B cell (primary cell): ENCODE measurements around the gene TNFRSF13B.

ENCODE experiments used
- EZH2 ChIP-seq: IDR thresholded peaks from 2 replicates; pipeline ENCODE4 v1.6.1; 2012; ENCODE audit warnings: borderline replicate concordance, low read depth, mild to moderate bottlenecking, moderate library complexity, low read length; ENCODE audit not compliant: insufficient read depth, poor library complexity, severe bottlenecking
- TF ChIP-seq, protein P1 (sequence below): fragments of 200-600 bp; IDR thresholded peaks from one replicate; pipeline ENCODE4 v1.8.0; 2022; ENCODE audit warnings: antibody characterized with exemption, mild to moderate bottlenecking

DNA sequence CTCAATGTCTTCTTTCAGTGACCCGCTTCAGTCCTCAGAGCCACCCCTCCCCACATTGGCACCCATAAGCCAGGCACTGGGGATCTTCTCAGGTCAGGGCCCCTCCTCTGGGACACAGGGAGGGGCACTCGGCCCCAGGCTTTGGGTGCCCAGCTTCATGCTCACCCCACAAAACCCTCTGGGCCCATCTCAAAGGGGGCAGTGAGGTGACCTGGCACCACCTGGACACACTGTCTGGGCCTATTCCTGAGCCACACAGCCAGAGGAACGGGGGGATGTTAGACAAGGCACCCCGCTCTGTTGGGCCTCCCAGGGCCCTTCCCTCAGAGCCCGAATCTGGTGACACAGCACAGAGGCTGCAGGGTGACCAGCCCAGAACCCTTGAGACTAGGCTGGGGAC, 36.1 kb downstream of the TNFRSF13B start:
- TF ChIP-seq, protein P1, sequence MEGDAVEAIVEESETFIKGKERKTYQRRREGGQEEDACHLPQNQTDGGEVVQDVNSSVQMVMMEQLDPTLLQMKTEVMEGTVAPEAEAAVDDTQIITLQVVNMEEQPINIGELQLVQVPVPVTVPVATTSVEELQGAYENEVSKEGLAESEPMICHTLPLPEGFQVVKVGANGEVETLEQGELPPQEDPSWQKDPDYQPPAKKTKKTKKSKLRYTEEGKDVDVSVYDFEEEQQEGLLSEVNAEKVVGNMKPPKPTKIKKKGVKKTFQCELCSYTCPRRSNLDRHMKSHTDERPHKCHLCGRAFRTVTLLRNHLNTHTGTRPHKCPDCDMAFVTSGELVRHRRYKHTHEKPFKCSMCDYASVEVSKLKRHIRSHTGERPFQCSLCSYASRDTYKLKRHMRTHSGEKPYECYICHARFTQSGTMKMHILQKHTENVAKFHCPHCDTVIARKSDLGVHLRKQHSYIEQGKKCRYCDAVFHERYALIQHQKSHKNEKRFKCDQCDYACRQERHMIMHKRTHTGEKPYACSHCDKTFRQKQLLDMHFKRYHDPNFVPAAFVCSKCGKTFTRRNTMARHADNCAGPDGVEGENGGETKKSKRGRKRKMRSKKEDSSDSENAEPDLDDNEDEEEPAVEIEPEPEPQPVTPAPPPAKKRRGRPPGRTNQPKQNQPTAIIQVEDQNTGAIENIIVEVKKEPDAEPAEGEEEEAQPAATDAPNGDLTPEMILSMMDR: no peak
- no peak for TF ChIP-seq EZH2
